ENCODE measurements around the gene TSGA10IP. TPM values are rescaled to one million over a fixed set of nuclear protein-coding genes. Genes with fewer than 3 reads are reported as not detected.
"Not testable (repeated sequence)": the region's sequence is repeated elsewhere in the genome, so short reads cannot be mapped to it uniquely, and the experiment has no call there.

The TSGA10IP gene
- total and polyA plus RNA-seq, 7 donors, result 0.49 TPM; not detected in 6

- intact Hi-C loops (cut with DNase I), result no loop called here
- Histone ChIP-seq H3K27ac (no peak overlapping the region), H3K36me3 (no peaks in the 10 kb centered on the region), H3K4me3 (no peak overlapping the region), H3K27me3 (no peaks in the 10 kb centered on the region), H3K9me3 (no peaks in the 10 kb centered on the region), H3K4me1 (no peaks in the 10 kb centered on the region)
- TF ChIP-seq EP300 (IDR thresholded peaks at IDR 0.05) (no peak), CTCF (IDR thresholded peaks at IDR 0.05) (no peak), POLR2AphosphoS5 (IDR thresholded peaks at IDR 0.05) (no peak), POLR2A (IDR thresholded peaks at IDR 0.05) (no peak)
- 75 to 87% methylated on average over 4 of the region's 4 CpGs for WGBS, 2 donors
- DNase-seq, result no peak
These were observed 1.4 kb downstream of the TSGA10IP start for GRCh38 chr11:65946655-65947054.

GRCh38 chr11:65947133-65947532 is 1.9 kb downstream of the TSGA10IP start:
- Histone ChIP-seq H3K9me3 (no peaks in the 10 kb centered on the region), H3K27me3 (no peaks in the 10 kb centered on the region), H3K27ac (no peak overlapping the region), H3K36me3 (no peaks in the 10 kb centered on the region), H3K4me1 (no peaks in the 10 kb centered on the region), H3K4me3 (no peak overlapping the region)
- no peak for DNase-seq
- WGBS, 2 donors, result 73 to 79% methylated on average over 13 of the region's 13 CpGs
- TF ChIP-seq EP300 (IDR thresholded peaks at IDR 0.05) (no peak), POLR2A (IDR thresholded peaks at IDR 0.05) (no peak), CTCF (IDR thresholded peaks at IDR 0.05) (no peak), POLR2AphosphoS5 (IDR thresholded peaks at IDR 0.05) (no peak)
- intact Hi-C loops (cut with DNase I), result no loop called here

GRCh38 chr11:65947603-65948125 is 2.4 kb downstream of the TSGA10IP start:
- Histone ChIP-seq H3K4me3 (no peak overlapping the region), H3K4me1 (no peaks in the 10 kb centered on the region), H3K36me3 (no peaks in the 10 kb centered on the region), H3K27ac (no peak overlapping the region), H3K9me3 (no peaks in the 10 kb centered on the region), H3K27me3 (no peaks in the 10 kb centered on the region)
- no peak for TF ChIP-seq CTCF (IDR thresholded peaks at IDR 0.05)
- no peak for TF ChIP-seq POLR2AphosphoS5 (IDR thresholded peaks at IDR 0.05)
- TF ChIP-seq EP300 (IDR thresholded peaks at IDR 0.05), result no peak
- no peak for TF ChIP-seq POLR2A (IDR thresholded peaks at IDR 0.05)
- no peak for DNase-seq
- intact Hi-C loops (cut with DNase I), result no loop called here
- WGBS, 2 donors, result 85 to 87% methylated on average over 12 of the region's 12 CpGs

- WGBS, 2 donors, result 94% methylated on average over 5 of the region's 5 CpGs
- DNase-seq; H3K9me3 ChIP-seq; H3K27me3 ChIP-seq; intact Hi-C loops (cut with DNase I); H3K4me1 ChIP-seq; H3K4me3 ChIP-seq; H3K36me3 ChIP-seq; H3K27ac ChIP-seq: not testable (repeated sequence)
These were observed 5.4 kb downstream of the TSGA10IP start for GRCh38 chr11:65950711-65951110.

- H3K27me3 ChIP-seq; H3K4me1 ChIP-seq; intact Hi-C loops (cut with DNase I); H3K4me3 ChIP-seq; H3K36me3 ChIP-seq; DNase-seq; H3K9me3 ChIP-seq; H3K27ac ChIP-seq: not testable (repeated sequence)
- WGBS, 2 donors, result 48 to 67% methylated on average over 3 of the region's 3 CpGs
These were observed 6.4 kb downstream of the TSGA10IP start for GRCh38 chr11:65951641-65952040.

- Histone ChIP-seq H3K4me1 (no peaks in the 10 kb centered on the region), H3K27ac (no peak overlapping the region), H3K27me3 (peaks cover 0 to 8% (median 0%) of the 10 kb centered on the region in 3 donors), H3K4me3 (no peak overlapping the region), H3K9me3 (no peaks in the 10 kb centered on the region), H3K36me3 (no peaks in the 10 kb centered on the region)
- 16 to 67% methylated on average over 6 of the region's 6 CpGs for WGBS, 2 donors
- no peak for TF ChIP-seq POLR2AphosphoS5 (IDR thresholded peaks at IDR 0.05)
- no peak for TF ChIP-seq POLR2A (IDR thresholded peaks at IDR 0.05)
- TF ChIP-seq EP300 (IDR thresholded peaks at IDR 0.05), result no peak
- TF ChIP-seq CTCF (IDR thresholded peaks at IDR 0.05), result no peak
- DNase-seq, result no peak
- intact Hi-C loops (cut with DNase I), result no loop called here
These were observed 6.8 kb downstream of the TSGA10IP start for GRCh38 chr11:65952052-65952521.

Data from sigmoid colon (tissue), 7 donors.